AG04450 (cell line): Measurements from ENCODE around the gene MGLL. TPM values are rescaled to one million over a fixed set of nuclear protein-coding genes. Genes with fewer than 3 reads are reported as not detected.

Source experiments
- CTCF ChIA-PET: fragments of 300-600, 350-600 bp; formaldehyde crosslinking; extraction: SDS; loops from one replicate; lab custom pipeline; 2022; ENCODE audit warnings: antibody characterized with exemption, inconsistent platforms; lab: Charles Lee
- POLR2A ChIA-PET: fragments of 350-600 bp; formaldehyde crosslinking; extraction: SDS; loops from one replicate; lab custom pipeline; 2021; ENCODE audit warnings: antibody characterized with exemption, inconsistent platforms; lab: Yijun Ruan, JAX
- DNase-seq: peaks from one replicate; pipeline ENCODE4 v3.0.0-alpha.2; 2011; ENCODE audit warnings: low read depth, low spot score
- H3K27ac ChIP-seq: one replicate; pipeline ENCODE4 v1.5.1; 2012; ENCODE audit warnings: low read depth, low read length, control low read depth
- H3K27me3 ChIP-seq: one replicate; pipeline ENCODE4 v1.6.0; 2012; ENCODE audit warnings: low read length; ENCODE audit not compliant: control insufficient read depth, insufficient read depth
- H3K4me3 ChIP-seq: 2 replicates; pipeline ENCODE4 v1.5.1; 2011; ENCODE audit warnings: mild to moderate bottlenecking, low read depth, low read length, control low read depth
- H3K9me3 ChIP-seq: 2 replicates; pipeline ENCODE4 v1.5.1; 2012; ENCODE audit warnings: low read length; ENCODE audit not compliant: control insufficient read depth, insufficient read depth
- CTCF ChIP-seq: IDR thresholded peaks from 2 replicates; pipeline ENCODE4 v1.5.1; 2011; ENCODE audit warnings: low read depth, low read length, control low read depth, inconsistent platforms
- polyA plus RNA-seq: library from polyadenylated mRNA; depleted of rRNA; stranded (reverse); fragments of >200 nt; gene quantifications from 2 replicates; pipeline ENCODE4 v1.2.3, GENCODE V29; 2011

Gene MGLL
- polyA plus RNA-seq, 1 experiment, result 49.1 TPM

- DNase-seq, result no peak
- ChIA-PET POLR2A (no interaction called here), CTCF (no interaction called here)
- Histone ChIP-seq H3K27me3 (no peaks in the 10 kb centered on the region), H3K27ac (no peak overlapping the region), H3K4me3 (no peak overlapping the region), H3K9me3 (no peaks in the 10 kb centered on the region; the same call in 1 of the 2 replicates)
- TF ChIP-seq CTCF, result no peak
Measured at GRCh38 chr3:127676921-127677351, 145.4 kb downstream of the MGLL start.

GRCh38 chr3:127676456-127676855, 145.9 kb downstream of the MGLL start:
- ChIA-PET CTCF (no interaction called here), POLR2A (no interaction called here)
- Histone ChIP-seq H3K27me3 (no peaks in the 10 kb centered on the region), H3K9me3 (no peaks in the 10 kb centered on the region; the same call in 1 of the 2 replicates), H3K27ac (no peak overlapping the region), H3K4me3 (no peak overlapping the region)
- DNase-seq, result no peak
- TF ChIP-seq CTCF, result no peak

- ChIA-PET POLR2A (no interaction called here), CTCF (no interaction called here)
- Histone ChIP-seq H3K27me3 (no peaks in the 10 kb centered on the region), H3K9me3 (no peaks in the 10 kb centered on the region; the same call in 1 of the 2 replicates), H3K4me3 (no peak overlapping the region), H3K27ac (no peak overlapping the region)
- no peak for DNase-seq
- TF ChIP-seq CTCF, result no peak
Measured at GRCh38 chr3:127675651-127676391, 146.5 kb downstream of the MGLL start.

- no peak for DNase-seq
- TF ChIP-seq CTCF, result no peak
- H3K9me3 ChIP-seq, result no peaks in the 10 kb centered on the region; the same call in 1 of the 2 replicates
- ChIA-PET POLR2A (no interaction called here), CTCF (no interaction called here)
- no peaks in the 10 kb centered on the region for H3K27me3 ChIP-seq
- no peak overlapping the region for H3K27ac ChIP-seq
- H3K4me3 ChIP-seq, result no peak overlapping the region
Measured at GRCh38 chr3:127674790-127675189, 147.5 kb downstream of the MGLL start.

DNA sequence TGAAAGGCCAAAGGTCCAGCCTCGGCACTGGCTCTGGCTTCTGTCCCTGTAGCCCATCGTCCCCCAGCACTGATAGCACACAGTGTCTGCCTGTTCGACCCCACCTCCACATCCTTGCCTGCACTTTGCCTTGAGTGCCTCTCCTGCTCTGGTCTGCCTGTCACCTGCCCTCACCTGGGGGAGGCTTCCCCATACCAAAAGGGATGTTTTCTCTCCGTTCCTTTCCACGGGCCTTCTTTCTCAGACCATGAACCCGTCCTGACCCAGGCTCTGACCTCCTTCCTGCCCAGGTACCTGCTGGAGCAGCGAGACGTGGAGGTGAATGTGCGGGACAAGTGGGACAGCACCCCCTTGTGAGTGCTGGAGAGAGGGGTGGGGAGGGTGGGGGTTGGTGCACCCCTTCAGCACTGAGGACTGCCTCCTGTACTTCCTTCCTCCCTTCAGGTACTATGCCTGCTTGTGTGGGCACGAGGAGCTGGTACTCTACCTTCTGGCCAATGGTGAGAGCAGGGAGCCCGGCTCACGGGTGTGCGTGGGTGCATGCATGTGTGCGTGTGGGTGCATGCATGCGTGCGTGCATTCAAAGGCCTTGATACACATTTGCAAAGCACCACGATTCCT, 148.1 kb downstream of the MGLL start:
- Histone ChIP-seq H3K4me3 (peak overlapping the region; percentile 85), H3K27ac (no peak overlapping the region), H3K27me3 (no peaks in the 10 kb centered on the region), H3K9me3 (no peaks in the 10 kb centered on the region; the same call in 1 of the 2 replicates)
- TF ChIP-seq CTCF, result no peak
- CTCF ChIA-PET, result no interaction called here
- DNase-seq, result no peak
- POLR2A ChIA-PET, result no interaction called here
